ENCODE results near the gene NOX3.

DNA sequence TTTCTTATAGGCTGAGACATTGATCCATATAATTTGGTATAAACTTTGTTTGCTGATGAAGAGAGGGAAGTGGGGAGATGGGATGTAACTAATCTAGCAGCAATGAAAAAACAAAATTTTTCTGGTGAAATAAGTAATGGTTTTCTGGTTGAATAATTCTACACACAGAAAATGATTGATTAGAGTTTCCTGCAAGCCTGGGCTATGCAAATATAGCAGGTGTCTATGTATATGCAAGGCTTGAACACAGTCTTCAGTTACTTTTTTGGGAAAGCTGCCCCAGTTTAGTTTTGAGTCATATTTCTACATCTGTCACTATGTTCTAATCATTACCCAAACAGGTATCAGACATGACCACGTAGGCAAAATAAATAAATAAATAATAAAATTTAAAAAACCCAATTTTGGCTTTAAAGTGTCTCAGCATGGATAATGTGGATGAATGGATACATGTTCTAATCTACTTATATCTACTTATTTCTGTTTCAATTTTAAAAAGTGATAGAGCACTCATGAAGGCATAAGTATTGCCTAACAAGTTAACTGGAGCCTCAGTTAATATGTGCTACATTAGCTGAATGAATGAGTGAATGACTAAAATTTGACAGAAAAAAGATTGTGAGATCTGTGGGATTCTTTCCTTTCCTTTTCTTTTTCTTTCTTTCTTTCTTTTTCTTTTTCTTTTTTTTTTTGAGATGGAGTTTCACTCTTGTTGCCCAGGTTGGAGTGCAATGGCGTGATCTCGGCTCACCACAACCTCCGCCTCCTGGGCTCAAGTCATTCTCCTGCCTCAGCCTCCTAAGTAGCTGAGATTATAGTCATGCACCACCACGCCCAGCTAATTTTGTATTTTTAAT, 104.1 kb downstream of the NOX3 start:
- TF ChIP-seq, protein P1, sequence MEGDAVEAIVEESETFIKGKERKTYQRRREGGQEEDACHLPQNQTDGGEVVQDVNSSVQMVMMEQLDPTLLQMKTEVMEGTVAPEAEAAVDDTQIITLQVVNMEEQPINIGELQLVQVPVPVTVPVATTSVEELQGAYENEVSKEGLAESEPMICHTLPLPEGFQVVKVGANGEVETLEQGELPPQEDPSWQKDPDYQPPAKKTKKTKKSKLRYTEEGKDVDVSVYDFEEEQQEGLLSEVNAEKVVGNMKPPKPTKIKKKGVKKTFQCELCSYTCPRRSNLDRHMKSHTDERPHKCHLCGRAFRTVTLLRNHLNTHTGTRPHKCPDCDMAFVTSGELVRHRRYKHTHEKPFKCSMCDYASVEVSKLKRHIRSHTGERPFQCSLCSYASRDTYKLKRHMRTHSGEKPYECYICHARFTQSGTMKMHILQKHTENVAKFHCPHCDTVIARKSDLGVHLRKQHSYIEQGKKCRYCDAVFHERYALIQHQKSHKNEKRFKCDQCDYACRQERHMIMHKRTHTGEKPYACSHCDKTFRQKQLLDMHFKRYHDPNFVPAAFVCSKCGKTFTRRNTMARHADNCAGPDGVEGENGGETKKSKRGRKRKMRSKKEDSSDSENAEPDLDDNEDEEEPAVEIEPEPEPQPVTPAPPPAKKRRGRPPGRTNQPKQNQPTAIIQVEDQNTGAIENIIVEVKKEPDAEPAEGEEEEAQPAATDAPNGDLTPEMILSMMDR (conservative IDR thresholded peaks at IDR 0.05; ENCODE audit: low read depth in 2 of 2): no peak
- TF ChIP-seq EZH2phosphoT487 (IDR thresholded peaks at IDR 0.05; ENCODE audit: unreplicated experiment) (no peak), EZH2 (IDR thresholded peaks at IDR 0.05; ENCODE audit: low read depth, unreplicated experiment) (no peak), POLR2AphosphoS5 (IDR thresholded peaks at IDR 0.05; ENCODE audit: low read depth) (no peak), ZNF114 (CRISPR knock-in tag; IDR thresholded peaks at IDR 0.05) (no peak), ZNF331 (CRISPR knock-in tag; IDR thresholded peaks at IDR 0.05; ENCODE audit: low read depth) (no peak), CREB1 (CRISPR knock-in tag; IDR thresholded peaks at IDR 0.05; ENCODE audit: low read depth) (no peak), JUNB (IDR thresholded peaks at IDR 0.05; ENCODE audit: unreplicated experiment) (no peak), STAT1 (IDR thresholded peaks at IDR 0.05; ENCODE audit: unreplicated experiment) (no peak)
- TF ChIP-seq, protein P2, sequence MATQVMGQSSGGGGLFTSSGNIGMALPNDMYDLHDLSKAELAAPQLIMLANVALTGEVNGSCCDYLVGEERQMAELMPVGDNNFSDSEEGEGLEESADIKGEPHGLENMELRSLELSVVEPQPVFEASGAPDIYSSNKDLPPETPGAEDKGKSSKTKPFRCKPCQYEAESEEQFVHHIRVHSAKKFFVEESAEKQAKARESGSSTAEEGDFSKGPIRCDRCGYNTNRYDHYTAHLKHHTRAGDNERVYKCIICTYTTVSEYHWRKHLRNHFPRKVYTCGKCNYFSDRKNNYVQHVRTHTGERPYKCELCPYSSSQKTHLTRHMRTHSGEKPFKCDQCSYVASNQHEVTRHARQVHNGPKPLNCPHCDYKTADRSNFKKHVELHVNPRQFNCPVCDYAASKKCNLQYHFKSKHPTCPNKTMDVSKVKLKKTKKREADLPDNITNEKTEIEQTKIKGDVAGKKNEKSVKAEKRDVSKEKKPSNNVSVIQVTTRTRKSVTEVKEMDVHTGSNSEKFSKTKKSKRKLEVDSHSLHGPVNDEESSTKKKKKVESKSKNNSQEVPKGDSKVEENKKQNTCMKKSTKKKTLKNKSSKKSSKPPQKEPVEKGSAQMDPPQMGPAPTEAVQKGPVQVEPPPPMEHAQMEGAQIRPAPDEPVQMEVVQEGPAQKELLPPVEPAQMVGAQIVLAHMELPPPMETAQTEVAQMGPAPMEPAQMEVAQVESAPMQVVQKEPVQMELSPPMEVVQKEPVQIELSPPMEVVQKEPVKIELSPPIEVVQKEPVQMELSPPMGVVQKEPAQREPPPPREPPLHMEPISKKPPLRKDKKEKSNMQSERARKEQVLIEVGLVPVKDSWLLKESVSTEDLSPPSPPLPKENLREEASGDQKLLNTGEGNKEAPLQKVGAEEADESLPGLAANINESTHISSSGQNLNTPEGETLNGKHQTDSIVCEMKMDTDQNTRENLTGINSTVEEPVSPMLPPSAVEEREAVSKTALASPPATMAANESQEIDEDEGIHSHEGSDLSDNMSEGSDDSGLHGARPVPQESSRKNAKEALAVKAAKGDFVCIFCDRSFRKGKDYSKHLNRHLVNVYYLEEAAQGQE (IDR thresholded peaks at IDR 0.05; ENCODE audit: unreplicated experiment): no peak
